Spleen (tissue), 11 donors: Measurements from ENCODE around the gene SAMD15. TPM values are rescaled to one million over a fixed set of nuclear protein-coding genes. Genes with fewer than 3 reads are reported as not detected.

Experiments used
- DNase-seq: peaks from one replicate; pipeline ENCODE4 v3.0.0-alpha.2; 2020
- H3K27ac ChIP-seq, 8 donors: fragments of 200-600 bp; sonication (generic) in 7 of 8; 1 replicate in 4 of 8; 2 replicates in 4 of 8; pipeline versions ENCODE4 v1.5.0 to v1.8.0; 2016 to 2021; ENCODE audit warnings: inconsistent platforms in 4 of 8, mild to moderate bottlenecking in 4 of 8, moderate library complexity in 1 of 8
- H3K27me3 ChIP-seq, 7 donors: fragments of 200-600 bp; sonication (generic) in 6 of 7; replicated peaks in 1 of 7; 1 replicate in 4 of 7; 2 replicates in 3 of 7; pipeline versions ENCODE4 v1.5.0 to v1.8.0; 2016 to 2021; ENCODE audit warnings: inconsistent platforms in 3 of 7, mild to moderate bottlenecking in 1 of 7
- H3K36me3 ChIP-seq, 6 donors: fragments of 200-600 bp; sonication (generic) in 5 of 6; 1 replicate in 4 of 6; 2 replicates in 2 of 6; pipeline versions ENCODE4 v1.5.0 to v1.8.0; 2016 to 2021; ENCODE audit warnings: inconsistent platforms in 2 of 6
- H3K4me1 ChIP-seq, 6 donors: fragments of 200-600 bp; sonication (generic) in 5 of 6; 1 replicate in 3 of 6; 2 replicates in 3 of 6; pipeline versions ENCODE4 v1.5.0 to v1.8.0; 2016 to 2021; ENCODE audit warnings: inconsistent platforms in 3 of 6
- H3K4me3 ChIP-seq, 8 donors: fragments of 200-600 bp; sonication (generic) in 7 of 8; 1 replicate in 4 of 8; 2 replicates in 4 of 8; pipeline versions ENCODE4 v1.5.0 to v1.8.0; 2016 to 2021; ENCODE audit warnings: inconsistent platforms in 4 of 8, mild to moderate bottlenecking in 4 of 8, moderate library complexity in 2 of 8
- H3K9me3 ChIP-seq, 8 donors: fragments of 200-600 bp; sonication (generic) in 7 of 8; 1 replicate in 4 of 8; 2 replicates in 4 of 8; pipeline versions ENCODE4 v1.5.0 to v1.8.0; 2016 to 2021; ENCODE audit warnings: inconsistent platforms in 4 of 8
- CTCF ChIP-seq, 11 experiments: fragments of 200-600 bp in 7 of 11; fragments of 450-650 bp in 4 of 11; sonication (generic) in 4 of 11; IDR thresholded peaks in 8 of 11; conservative IDR thresholded peaks in 3 of 11; 1 replicate in 7 of 11; 2 replicates in 4 of 11; pipeline versions ENCODE4 v1.4.0 to v1.8.0; 2016 to 2021; ENCODE audit warnings: antibody characterized with exemption in 11 of 11, inconsistent platforms in 4 of 11, mild to moderate bottlenecking in 1 of 11
- POLR2A ChIP-seq, 3 donors: fragments of 450-650 bp; IDR thresholded peaks; one replicate each; pipeline ENCODE4 v1.5.1; 2017; ENCODE audit warnings: antibody characterized with exemption in 3 of 3, mild to moderate bottlenecking in 1 of 3
- POLR2AphosphoS5 ChIP-seq, 3 donors: sonication (generic); formaldehyde crosslinking; IDR thresholded peaks; one replicate each; pipeline ENCODE4 v1.5.1; 2017; ENCODE audit warnings: antibody characterized with exemption in 3 of 3
- WGBS, 5 donors: extraction: QIAGEN DNeasy Blood & Tissue Kit in 3 of 5; methylation state at CpG; one replicate each; pipeline versions ENCODE4 v1.1.5 to v1.1.7; 2013 to 2018; 5-methylcytosine and 5-hydroxymethylcytosine counted together
- intact Hi-C: fragments of 100-400 bp; cut with DNase I; formaldehyde crosslinking; loops from one replicate; pipeline ENCODE4 v1.15.0; 2023; ENCODE audit warnings: low total_unique reads
- polyA plus RNA-seq, 3 donors: library from polyadenylated mRNA; stranded (reverse); fragments of 200-250 nt; gene quantifications; one replicate each; pipeline ENCODE4 v1.2.1, GENCODE V29; 2013
- total RNA-seq, 7 donors: library from RNA; depleted of rRNA in 3 of 7; stranded (reverse); fragments of >200 nt in 3 of 7; fragmentation: NEBNext Ultra II Directional in 4 of 7; extraction: Animal tissue kit (Norgen Biotek cat#: 25700) in 4 of 7; gene quantifications; one replicate each; pipeline versions ENCODE4 v1.1.0 to v1.2.1, GENCODE V29; 2016 to 2021
- donor health status: healthy with polysubstance abuse.
- donor health status: DM: no; HTN: no; CAD: no; lungs with moderate emphysema.
- donor health status: DM: no; HTN: no; CAD: no.
- donor health status: Bipolar disorder and iron deficiency.
- donor health status: healthy.
- donor health status: DM: no; HTN: no; CAD: no.
- donor health status: DM: yes; HTN: yes; CAD: no.

Gene SAMD15
- total and polyA plus RNA-seq, 10 donors = 0.15 to 1.7 (median 0.79) TPM; not detected in 1

GRCh38 chr14:77436042-77436441, 58.9 kb downstream of the SAMD15 start:
- Histone ChIP-seq H3K9me3 (no peaks in the 10 kb centered on the region), H3K36me3 (peaks cover 3 to 100% (median 72%) of the 10 kb centered on the region in 6 donors), H3K27me3 (no peaks in the 10 kb centered on the region), H3K27ac (no peak overlapping the region), H3K4me3 (no peak overlapping the region), H3K4me1 (no peaks in the 10 kb centered on the region)
- 88 to 98% (median 95%) methylated on average over 3 of the region's 3 CpGs for whole genome bisulfite sequencing, 5 donors
- intact Hi-C loops = no loop called here
- no peak for DNase-seq
- TF ChIP-seq POLR2AphosphoS5 (IDR thresholded peaks at IDR 0.05) = no peak

- WGBS, 5 donors = 92 to 100% (median 98%) methylated on average over 1 of the region's 1 CpG
- H3K4me3 ChIP-seq = no peak overlapping the region
- peaks cover under 1 to 100% (median 77%) of the 10 kb centered on the region in 6 donors for H3K36me3 ChIP-seq
- TF ChIP-seq CTCF (IDR thresholded peaks at IDR 0.05 in 8 of 11, conservative IDR thresholded peaks at IDR 0.05 in 3 of 11) = no peak
- TF ChIP-seq POLR2AphosphoS5 (IDR thresholded peaks at IDR 0.05) = no peak
- H3K27ac ChIP-seq = no peak overlapping the region
- intact Hi-C loops = no loop called here
- H3K4me1 ChIP-seq = no peaks in the 10 kb centered on the region
- no peaks in the 10 kb centered on the region for H3K27me3 ChIP-seq
- no peak for DNase-seq
- no peaks in the 10 kb centered on the region for H3K9me3 ChIP-seq
These were observed 61.4 kb downstream of the SAMD15 start for GRCh38 chr14:77438596-77438995.

GRCh38 chr14:77439861-77440260, 62.7 kb downstream of the SAMD15 start:
- H3K4me1 ChIP-seq = no peaks in the 10 kb centered on the region
- H3K9me3 ChIP-seq = no peaks in the 10 kb centered on the region
- peaks cover 0 to 100% (median 80%) of the 10 kb centered on the region in 6 donors for H3K36me3 ChIP-seq
- TF ChIP-seq CTCF (IDR thresholded peaks at IDR 0.05 in 8 of 11, conservative IDR thresholded peaks at IDR 0.05 in 3 of 11) (no peak), POLR2A (IDR thresholded peaks at IDR 0.05) (no peak), POLR2AphosphoS5 (IDR thresholded peaks at IDR 0.05) (no peak)
- intact Hi-C loops = no loop called here
- DNase-seq = no peak
- WGBS, 5 donors = 97 to 100% (median 98%) methylated on average over 4 of the region's 4 CpGs
- H3K4me3 ChIP-seq = no peak overlapping the region
- no peak overlapping the region for H3K27ac ChIP-seq
- H3K27me3 ChIP-seq = no peaks in the 10 kb centered on the region

Other genes with a start within 250 kb of the SAMD15 start
- not detected for gene ZDHHC22, start 235.6 kb upstream of the SAMD15 start, total RNA-seq
- under 1 TPM in 1 of 3 donors, not detected in 2; 0.02 TPM for gene ZDHHC22, start 235.6 kb upstream of the SAMD15 start, polyA plus RNA-seq
- 10 to 100 TPM in 2 of 7 donors, 1 to 10 TPM in 5; 2.8 to 13.4 (median 8.7) TPM for gene TMEM63C, start 195.6 kb upstream of the SAMD15 start, total RNA-seq
- gene TMEM63C, start 195.6 kb upstream of the SAMD15 start, polyA plus RNA-seq = 1 to 10 TPM in 1 of 3 donors, under 1 TPM in 2; 0.20 to 2.4 (median 0.24) TPM
- gene NGB, start 106.2 kb upstream of the SAMD15 start, total RNA-seq = not detected
- gene NGB, start 106.2 kb upstream of the SAMD15 start, polyA plus RNA-seq = not detected
- gene POMT2, start 56.5 kb upstream of the SAMD15 start, total RNA-seq = 10 to 100 TPM; 10.1 to 23.6 (median 18.8) TPM
- gene POMT2, start 56.5 kb upstream of the SAMD15 start, polyA plus RNA-seq = 10 to 100 TPM in 2 of 3 donors, 1 to 10 TPM in 1; 5.4 to 16.8 (median 16.4) TPM
- 10 to 100 TPM in 6 of 7 donors, 1 to 10 TPM in 1; 7.8 to 21.7 (median 14.8) TPM for gene GSTZ1, start 56.3 kb upstream of the SAMD15 start, total RNA-seq
- 10 to 100 TPM; 15.9 to 29.1 (median 19.3) TPM for gene GSTZ1, start 56.3 kb upstream of the SAMD15 start, polyA plus RNA-seq
- gene TMED8, start 285 bp upstream of the SAMD15 start, total RNA-seq = 10 to 100 TPM; 18.8 to 32.3 (median 22.4) TPM
- gene TMED8, start 285 bp upstream of the SAMD15 start, polyA plus RNA-seq = 10 to 100 TPM in 1 of 3 donors, 1 to 10 TPM in 2; 8.1 to 10.8 (median 8.3) TPM
- gene NOXRED1, start 46.1 kb downstream of the SAMD15 start, total RNA-seq = 1 to 10 TPM in 2 of 7 donors, under 1 TPM in 5; 0.46 to 1.2 (median 0.82) TPM
- under 1 TPM; 0.30 to 0.59 (median 0.32) TPM for gene NOXRED1, start 46.1 kb downstream of the SAMD15 start, polyA plus RNA-seq
- gene VIPAS39, start 80.2 kb downstream of the SAMD15 start, total RNA-seq = 10 to 100 TPM; 13.4 to 24.3 (median 18.5) TPM
- gene VIPAS39, start 80.2 kb downstream of the SAMD15 start, polyA plus RNA-seq = 10 to 100 TPM in 1 of 3 donors, 1 to 10 TPM in 2; 9.8 to 10.8 (median 9.8) TPM
- gene AHSA1, start 80.7 kb downstream of the SAMD15 start, total RNA-seq = 100 to 1,000 TPM in 1 of 7 donors, 10 to 100 TPM in 6; 55.2 to 126 (median 95.0) TPM
- 10 to 100 TPM; 41.5 to 81.0 (median 73.6) TPM for gene AHSA1, start 80.7 kb downstream of the SAMD15 start, polyA plus RNA-seq
- gene ISM2, start 121.4 kb downstream of the SAMD15 start, total RNA-seq = under 1 TPM in 5 of 7 donors, not detected in 2; 0.13 to 0.56 (median 0.43) TPM
- not detected for gene ISM2, start 121.4 kb downstream of the SAMD15 start, polyA plus RNA-seq
- 100 to 1,000 TPM in 1 of 7 donors, 10 to 100 TPM in 6; 62.0 to 103 (median 79.7) TPM for gene SPTLC2, start 239.3 kb downstream of the SAMD15 start, total RNA-seq
- 10 to 100 TPM in 1 of 3 donors, 1 to 10 TPM in 2; 7.0 to 10.9 (median 7.3) TPM for gene SPTLC2, start 239.3 kb downstream of the SAMD15 start, polyA plus RNA-seq